ENCODE data around the gene TMEM9.

GRCh38 chr1:201103666-201104065 is 50.6 kb downstream of the TMEM9 start:
- TF ChIP-seq NFRKB (IDR thresholded peaks at IDR 0.05) (no peak), SP1 (IDR thresholded peaks at IDR 0.05) (no peak), CTBP1 (IDR thresholded peaks at IDR 0.05; ENCODE audit: borderline replicate concordance) (no peak)

Measured in HEK293T (cell line).